DMS 273 (cell line): ENCODE results near the gene CBR1.
"Not testable (repeated sequence)": the region's sequence is repeated elsewhere in the genome, so short reads cannot be mapped to it uniquely, and the experiment has no call there.

Experiments
- DNase-seq: peaks from one replicate; lab custom pipeline; 2025; ENCODE audit not compliant: unreplicated experiment; lab: John Stamatoyannopoulos, UW

CBR1 gene

GRCh38 chr21:36079010-36079649 is 9.3 kb downstream of the CBR1 start:
- no peak for DNase-seq

- DNase-seq = no peak
Observed at GRCh38 chr21:36079671-36080070, 9.8 kb downstream of the CBR1 start.

- DNase-seq = no peak
Observed at GRCh38 chr21:36080386-36080785, 10.6 kb downstream of the CBR1 start.

GRCh38 chr21:36082237-36082664 is 12.4 kb downstream of the CBR1 start:
- DNase-seq = no peak

GRCh38 chr21:36087362-36088138 is 17.7 kb downstream of the CBR1 start:
- DNase-seq = no peak

GRCh38 chr21:36089946-36090345 is 20.1 kb downstream of the CBR1 start:
- DNase-seq = no peak

GRCh38 chr21:36092681-36093080 is 22.9 kb downstream of the CBR1 start:
- DNase-seq = no peak

- no peak for DNase-seq
Observed at GRCh38 chr21:36093512-36093911, 23.7 kb downstream of the CBR1 start.

GRCh38 chr21:36096398-36097290 is 26.8 kb downstream of the CBR1 start:
- DNase-seq = no peak

GRCh38 chr21:36097427-36098181 is 27.8 kb downstream of the CBR1 start:
- DNase-seq = no peak

- no peak for DNase-seq
Observed at GRCh38 chr21:36098182-36098532, 28.3 kb downstream of the CBR1 start.

- DNase-seq = no peak
Observed at GRCh38 chr21:36099000-36099399, 29.2 kb downstream of the CBR1 start.

- not testable (repeated sequence) for DNase-seq
Observed at GRCh38 chr21:36099695-36100211, 29.9 kb downstream of the CBR1 start.

GRCh38 chr21:36100971-36101641 is 31.3 kb downstream of the CBR1 start:
- DNase-seq = no peak

GRCh38 chr21:36103434-36103833 is 33.6 kb downstream of the CBR1 start:
- no peak for DNase-seq

- peak; percentile 9 for DNase-seq
Observed at GRCh38 chr21:36104317-36105300, 34.8 kb downstream of the CBR1 start.

- no peak for DNase-seq
Observed at GRCh38 chr21:36105327-36105842, 35.6 kb downstream of the CBR1 start.

- no peak for DNase-seq
Observed at GRCh38 chr21:36109868-36110267, 40.0 kb downstream of the CBR1 start.

GRCh38 chr21:36111238-36111637 is 41.4 kb downstream of the CBR1 start:
- DNase-seq = no peak
